ENCODE data around the gene CALN1. TPM values are rescaled to one million over a fixed set of nuclear protein-coding genes. Genes with fewer than 3 reads are reported as not detected.

Gene CALN1
- total and polyA plus RNA-seq, 9 of the 15 experiments (the other 6 are each of a cell fraction or from before 2014, with no cell fraction given), result 1.4 to 7.5 (median 3.3) TPM

- no peaks in the 10 kb centered on the region for H3K36me3 ChIP-seq (ENCODE audit: control insufficient read depth, insufficient read depth, low read length)
- no peak for FAIRE-seq
Observed at GRCh38 chr7:72265071-72265904, 146.8 kb downstream of the CALN1 start.

More at GRCh38 chr7:72265071-72265904, 146.8 kb downstream of the CALN1 start:
- Histone ChIP-seq H3K9me1 (ENCODE audit: control insufficient read depth, insufficient read depth, low read length) (no peaks in the 10 kb centered on the region), H3K4me2 (ENCODE audit: insufficient read depth, low read length) (no peak overlapping the region), H3K27ac (ENCODE audit: extremely low read depth, low read depth, low read length) (no peak overlapping the region), H3K4me1 (replicated peaks in 1 of 2; ENCODE audit: control insufficient read depth in 2 of 2, insufficient read depth in 2 of 2, low read length in 2 of 2) (no peaks in the 10 kb centered on the region), H3K9me3 (replicated peaks; ENCODE audit: control insufficient read depth, insufficient read depth, low read depth, low read length) (no peaks in the 10 kb centered on the region), H4K20me1 (replicated peaks; ENCODE audit: control insufficient read depth, insufficient read depth, low read length) (0 out of 2 replicates have a peak, but pooled peaks cover 2% of the 10 kb centered on the region), H3K9ac (ENCODE audit: insufficient read depth in 1 of 2, low read depth in 2 of 2, low read length in 2 of 2) (no peak overlapping the region), H3K4me3 (no peak overlapping the region), H2AFZ (ENCODE audit: low read depth, low read length) (no peak overlapping the region), H3K27me3 (ENCODE audit: control insufficient read depth in 2 of 2, insufficient read depth in 2 of 2, low read length in 2 of 2) (no peaks in the 10 kb centered on the region; a peak in 1 of 5 replicates), H3K79me2 (ENCODE audit: control insufficient read depth, insufficient read depth, low read length) (no peaks in the 10 kb centered on the region)
- intact Hi-C loops (cut with micrococcal nuclease) (no loop called here), in situ Hi-C loops (cut with MboI) (no loop called here)
- DNase-seq (ENCODE audit: extremely low read depth in 1 of 4, low spot score in 3 of 4), result no peak
- BruUV-seq (replicated peaks), result no TSS peak
- TF ChIP-seq ZNF431 (CRISPR knock-in tag; IDR thresholded peaks at IDR 0.05) (no peak), CBX8 (IDR thresholded peaks at IDR 0.05; ENCODE audit: borderline replicate concordance, extremely low read depth, low read depth, low read length, poor library complexity, severe bottlenecking) (no peak), MCM7 (IDR thresholded peaks at IDR 0.05) (no peak), NR2C2 (CRISPR knock-in tag; IDR thresholded peaks at IDR 0.05) (no peak), NR2C2 (tag; IDR thresholded peaks at IDR 0.05) (no peak), GATAD2B (IDR thresholded peaks at IDR 0.05; ENCODE audit: borderline replicate concordance) (no peak), ZNF232 (CRISPR knock-in tag; IDR thresholded peaks at IDR 0.05) (no peak), MAFF (IDR thresholded peaks at IDR 0.05; ENCODE audit: low read length) (no peak), ZFP36 (IDR thresholded peaks at IDR 0.05; ENCODE audit: low read depth, low read length, partially characterized antibody) (no peak), MBD1 (CRISPR knock-in tag; IDR thresholded peaks at IDR 0.05) (no peak), SRSF9 (IDR thresholded peaks at IDR 0.05; ENCODE audit: borderline replicate concordance, low read depth, low read length) (no peak), XRCC3 (IDR thresholded peaks at IDR 0.05) (no peak), ERF (CRISPR knock-in tag; IDR thresholded peaks at IDR 0.05) (no peak), ZNF347 (CRISPR knock-in tag; IDR thresholded peaks at IDR 0.05; ENCODE audit: low read depth) (no peak), CCAR2 (IDR thresholded peaks at IDR 0.05; ENCODE audit: low read depth, low read length) (no peak)
- POLR2A ChIA-PET, result no interaction called here
- WGBS (ENCODE audit: insufficient coverage, low coverage, missing lambda C conversion rate), result 6% methylated on average over 7 of the region's 7 CpGs
- ATAC-seq, result no peak
- CTCF ChIA-PET (ENCODE audit: low intra/inter-chr PET ratio), result no interaction called here
